Fibroblast of lung (primary cell): ENCODE measurements around the gene SPACA7.

Experiments used
- CTCF ChIP-seq, 2 donors: IDR thresholded peaks in 1 of 2; conservative IDR thresholded peaks in 1 of 2; 1 replicate in 1 of 2; 2 replicates in 1 of 2; pipeline ENCODE4 v1.5.1; 2011 to 2012; ENCODE audit warnings: low read length in 2 of 2, control low read depth in 1 of 2, inconsistent platforms in 1 of 2, low read depth in 1 of 2, mild to moderate bottlenecking in 1 of 2
- EZH2 ChIP-seq: IDR thresholded peaks from 2 replicates; pipeline ENCODE4 v1.5.1; 2012; ENCODE audit warnings: low read length, control low read depth, mild to moderate bottlenecking; ENCODE audit errors: missing control alignments

- TF ChIP-seq EZH2 (no peak), CTCF (conservative IDR thresholded peaks at IDR 0.05 in 1 of 2, IDR thresholded peaks at IDR 0.05 in 1 of 2; ENCODE audit: low read depth in 1 of 2, low read length in 2 of 2) (no peak)
Observed at GRCh38 chr13:112346899-112347229, 29.3 kb upstream of the SPACA7 start.
